GM23338 (cell line): ENCODE measurements around the gene CNOT4. TPM values are rescaled to one million over a fixed set of nuclear protein-coding genes. Genes with fewer than 3 reads are reported as not detected.

Source experiments
- ATAC-seq: fragments of 200-7000 bp; cut with Tn5 transposase; 3 replicates; pipeline ENCODE4 v1.9.1; 2020
- DNase-seq: peaks from one replicate; pipeline ENCODE4 v3.0.0-alpha.2; 2015; ENCODE audit warnings: low spot score
- H2AFZ ChIP-seq: fragments of 200-600 bp; sonication (generic); 2 replicates; pipeline ENCODE4 v1.8.0; 2016; ENCODE audit warnings: antibody characterized with exemption, mild to moderate bottlenecking, moderate library complexity
- H3F3A ChIP-seq: fragments of 200-600 bp; sonication (generic); replicated peaks from 2 replicates; pipeline ENCODE4 v1.8.0; 2017; ENCODE audit warnings: antibody characterized with exemption, mixed run types, low read depth
- H3K27ac ChIP-seq: fragments of 200-600 bp; sonication (generic); 2 replicates; pipeline ENCODE4 v1.6.1; 2016; ENCODE audit warnings: low read depth
- H3K27me3 ChIP-seq: fragments of 200-600 bp; sonication (generic); 2 replicates; pipeline ENCODE4 v1.8.0; 2016; ENCODE audit warnings: mild to moderate bottlenecking, mixed run types, moderate library complexity; ENCODE audit not compliant: insufficient read depth
- H3K36me3 ChIP-seq: fragments of 200-600 bp; sonication (generic); 2 replicates; pipeline ENCODE4 v1.8.0; 2016; ENCODE audit warnings: mild to moderate bottlenecking; ENCODE audit not compliant: insufficient read depth
- H3K4me1 ChIP-seq: fragments of 200-600 bp; sonication (generic); 2 replicates; pipeline ENCODE4 v1.8.0; 2016; ENCODE audit warnings: mild to moderate bottlenecking, moderate library complexity; ENCODE audit not compliant: insufficient read depth
- H3K4me2 ChIP-seq: fragments of 200-600 bp; sonication (generic); 2 replicates; pipeline ENCODE4 v1.7.1; 2017; ENCODE audit warnings: mixed run types
- H3K4me3 ChIP-seq: fragments of 200-600 bp; sonication (generic); 2 replicates; pipeline ENCODE4 v1.6.1; 2016; ENCODE audit warnings: mixed run types
- H3K79me2 ChIP-seq: fragments of 200-600 bp; sonication (generic); replicated peaks from 2 replicates; pipeline ENCODE4 v1.8.0; 2017; ENCODE audit warnings: mild to moderate bottlenecking; ENCODE audit not compliant: insufficient read depth
- H3K9me2 ChIP-seq: fragments of 200-600 bp; sonication (generic); 2 replicates; pipeline ENCODE4 v1.8.0; 2017; ENCODE audit not compliant: insufficient read depth
- H4K20me1 ChIP-seq: fragments of 200-600 bp; sonication (generic); replicated peaks from 2 replicates; pipeline ENCODE4 v1.8.0; 2017; ENCODE audit warnings: mild to moderate bottlenecking; ENCODE audit not compliant: insufficient read depth
- H3K27ac Mint-ChIP-seq: 2 replicates; pipeline ENCODE4 v1.8.0; 2020; ENCODE audit warnings: inconsistent platforms, mild to moderate bottlenecking, moderate library complexity, mixed read lengths
- H3K27me3 Mint-ChIP-seq: 3 replicates; pipeline ENCODE4 v1.8.0; 2022; ENCODE audit warnings: low read depth, mild to moderate bottlenecking, moderate library complexity, mixed read lengths, inconsistent platforms; ENCODE audit not compliant: insufficient read depth, poor library complexity
- H3K36me3 Mint-ChIP-seq: 3 replicates; pipeline ENCODE4 v1.8.0; 2021; ENCODE audit warnings: low read depth, mild to moderate bottlenecking, inconsistent platforms, moderate library complexity, mixed read lengths
- H3K4me1 Mint-ChIP-seq: 3 replicates; pipeline ENCODE4 v1.8.0; 2020; ENCODE audit warnings: mild to moderate bottlenecking, inconsistent platforms, mixed read lengths
- H3K4me3 Mint-ChIP-seq: 3 replicates; pipeline ENCODE4 v1.8.0; 2021; ENCODE audit warnings: moderate library complexity, mild to moderate bottlenecking, inconsistent platforms, mixed read lengths
- H3K9me3 Mint-ChIP-seq: 3 replicates; pipeline ENCODE4 v1.8.0; 2020; ENCODE audit warnings: moderate library complexity, mild to moderate bottlenecking, inconsistent platforms, mixed read lengths
- CREB1 ChIP-seq: fragments of 250-450 bp; sonication (Bioruptor Pico); IDR thresholded peaks from 2 replicates; pipeline ENCODE4 v1.5.0; 2020; ENCODE audit warnings: low read depth, mild to moderate bottlenecking, moderate library complexity
- EZH2 ChIP-seq: fragments of 200-600 bp; sonication (generic); IDR thresholded peaks from one replicate; pipeline ENCODE4 v1.8.0; 2017; ENCODE audit warnings: antibody characterized with exemption, mild to moderate bottlenecking, low read depth; ENCODE audit not compliant: unreplicated experiment
- JUNB ChIP-seq: IDR thresholded peaks from one replicate; pipeline ENCODE4 v1.6.1; 2016; ENCODE audit warnings: antibody characterized with exemption; ENCODE audit not compliant: unreplicated experiment
- NANOG ChIP-seq: IDR thresholded peaks from 2 replicates; pipeline ENCODE4 v1.6.1; 2016; ENCODE audit warnings: antibody characterized with exemption, borderline replicate concordance
- POLR2AphosphoS5 ChIP-seq: IDR thresholded peaks from 2 replicates; pipeline ENCODE4 v1.6.1; 2016; ENCODE audit warnings: antibody characterized with exemption, low read depth
- polyA plus RNA-seq: library from polyadenylated mRNA; unstranded; fragments of >200 nt; fragmentation: Nextera tagmentation; extraction: Ambion mirVana; gene quantifications from 2 replicates; pipeline ENCODE4 v1.2.1, GENCODE V29; 2016
- total RNA-seq: library from RNA; depleted of rRNA; stranded (reverse); fragments of >200 nt; shearing (Covaris generic); gene quantifications from 2 replicates; pipeline ENCODE4 v1.2.3, GENCODE V29; 2014
- TF ChIP-seq, protein P1 (sequence below): IDR thresholded peaks from 2 replicates; pipeline ENCODE4 v1.6.1; 2016; ENCODE audit warnings: antibody characterized with exemption
- TF ChIP-seq, protein P2 (sequence below): IDR thresholded peaks from one replicate; pipeline ENCODE4 v1.6.1; 2018; ENCODE audit warnings: antibody characterized with exemption; ENCODE audit not compliant: unreplicated experiment

CNOT4 gene
- total and polyA plus RNA-seq, 2 experiments from 2014 or later = 18.9 to 26.2 TPM

- TF ChIP-seq, protein P1, sequence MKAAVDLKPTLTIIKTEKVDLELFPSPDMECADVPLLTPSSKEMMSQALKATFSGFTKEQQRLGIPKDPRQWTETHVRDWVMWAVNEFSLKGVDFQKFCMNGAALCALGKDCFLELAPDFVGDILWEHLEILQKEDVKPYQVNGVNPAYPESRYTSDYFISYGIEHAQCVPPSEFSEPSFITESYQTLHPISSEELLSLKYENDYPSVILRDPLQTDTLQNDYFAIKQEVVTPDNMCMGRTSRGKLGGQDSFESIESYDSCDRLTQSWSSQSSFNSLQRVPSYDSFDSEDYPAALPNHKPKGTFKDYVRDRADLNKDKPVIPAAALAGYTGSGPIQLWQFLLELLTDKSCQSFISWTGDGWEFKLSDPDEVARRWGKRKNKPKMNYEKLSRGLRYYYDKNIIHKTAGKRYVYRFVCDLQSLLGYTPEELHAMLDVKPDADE = no peak
- TF ChIP-seq EZH2 (no peak), NANOG (no peak), JUNB (no peak), POLR2AphosphoS5 (no peak), CREB1 (CRISPR knock-in tag) (no peak)
- TF ChIP-seq, protein P2, sequence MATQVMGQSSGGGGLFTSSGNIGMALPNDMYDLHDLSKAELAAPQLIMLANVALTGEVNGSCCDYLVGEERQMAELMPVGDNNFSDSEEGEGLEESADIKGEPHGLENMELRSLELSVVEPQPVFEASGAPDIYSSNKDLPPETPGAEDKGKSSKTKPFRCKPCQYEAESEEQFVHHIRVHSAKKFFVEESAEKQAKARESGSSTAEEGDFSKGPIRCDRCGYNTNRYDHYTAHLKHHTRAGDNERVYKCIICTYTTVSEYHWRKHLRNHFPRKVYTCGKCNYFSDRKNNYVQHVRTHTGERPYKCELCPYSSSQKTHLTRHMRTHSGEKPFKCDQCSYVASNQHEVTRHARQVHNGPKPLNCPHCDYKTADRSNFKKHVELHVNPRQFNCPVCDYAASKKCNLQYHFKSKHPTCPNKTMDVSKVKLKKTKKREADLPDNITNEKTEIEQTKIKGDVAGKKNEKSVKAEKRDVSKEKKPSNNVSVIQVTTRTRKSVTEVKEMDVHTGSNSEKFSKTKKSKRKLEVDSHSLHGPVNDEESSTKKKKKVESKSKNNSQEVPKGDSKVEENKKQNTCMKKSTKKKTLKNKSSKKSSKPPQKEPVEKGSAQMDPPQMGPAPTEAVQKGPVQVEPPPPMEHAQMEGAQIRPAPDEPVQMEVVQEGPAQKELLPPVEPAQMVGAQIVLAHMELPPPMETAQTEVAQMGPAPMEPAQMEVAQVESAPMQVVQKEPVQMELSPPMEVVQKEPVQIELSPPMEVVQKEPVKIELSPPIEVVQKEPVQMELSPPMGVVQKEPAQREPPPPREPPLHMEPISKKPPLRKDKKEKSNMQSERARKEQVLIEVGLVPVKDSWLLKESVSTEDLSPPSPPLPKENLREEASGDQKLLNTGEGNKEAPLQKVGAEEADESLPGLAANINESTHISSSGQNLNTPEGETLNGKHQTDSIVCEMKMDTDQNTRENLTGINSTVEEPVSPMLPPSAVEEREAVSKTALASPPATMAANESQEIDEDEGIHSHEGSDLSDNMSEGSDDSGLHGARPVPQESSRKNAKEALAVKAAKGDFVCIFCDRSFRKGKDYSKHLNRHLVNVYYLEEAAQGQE = no peak
- Histone ChIP-seq H3K9me2 (no peaks in the 10 kb centered on the region), H3K36me3 (no peaks in the 10 kb centered on the region), H3K79me2 (no peaks in the 10 kb centered on the region), H3K27ac (no peak overlapping the region), H3K4me3 (no peak overlapping the region), H4K20me1 (no peaks in the 10 kb centered on the region), H2AFZ (no peak overlapping the region), H3K27me3 (no peaks in the 10 kb centered on the region), H3K4me2 (no peak overlapping the region), H3F3A (no peaks in the 10 kb centered on the region), H3K4me1 (no peaks in the 10 kb centered on the region)
- Mint-ChIP-seq H3K36me3 (no peaks in the 10 kb centered on the region), H3K4me1 (no peaks in the 10 kb centered on the region), H3K4me3 (no peak overlapping the region), H3K9me3 (no peaks in the 10 kb centered on the region), H3K27ac (no peak overlapping the region), H3K27me3 (no peaks in the 10 kb centered on the region)
- ATAC-seq (no peak), DNase-seq (no peak)
Observed at GRCh38 chr7:135552148-135552547, 42.2 kb upstream of the CNOT4 start.

- Mint-ChIP-seq H3K9me3 (no peaks in the 10 kb centered on the region), H3K27me3 (no peaks in the 10 kb centered on the region), H3K4me1 (no peaks in the 10 kb centered on the region), H3K4me3 (no peak overlapping the region), H3K27ac (peak overlapping the region; percentile 31; the same call in 1 of the 2 replicates), H3K36me3 (no peaks in the 10 kb centered on the region)
- no peaks in the 10 kb centered on the region for H4K20me1 ChIP-seq
- no peak for DNase-seq
- ATAC-seq = no peak
- H3K36me3 ChIP-seq = no peaks in the 10 kb centered on the region
- no peaks in the 10 kb centered on the region for H3K9me2 ChIP-seq
- peak overlapping the region; percentile 83 for H2AFZ ChIP-seq
- no peak overlapping the region for H3K4me3 ChIP-seq
- H3K27ac ChIP-seq = no peak overlapping the region
- H3F3A ChIP-seq = no peaks in the 10 kb centered on the region
- TF ChIP-seq CREB1 (CRISPR knock-in tag) (no peak), JUNB (no peak), POLR2AphosphoS5 (no peak)
- TF ChIP-seq, protein P1 = no peak
- H3K4me1 ChIP-seq = no peaks in the 10 kb centered on the region
- no peaks in the 10 kb centered on the region for H3K79me2 ChIP-seq
- no peaks in the 10 kb centered on the region for H3K27me3 ChIP-seq
- no peak overlapping the region for H3K4me2 ChIP-seq
Observed at GRCh38 chr7:135550196-135550595, 40.3 kb upstream of the CNOT4 start.
